Measurements from ENCODE around the gene THEM5.

Gene THEM5

GRCh38 chr1:151867765-151868411, 14.4 kb upstream of the THEM5 start:
- TF ChIP-seq MYC (IDR thresholded peaks at IDR 0.05; ENCODE audit: low read depth, low read length) (no peak), MAX (IDR thresholded peaks at IDR 0.05; ENCODE audit: low read depth, low read length) (no peak), CTCF (IDR thresholded peaks at IDR 0.05; ENCODE audit: low read depth, low read length) (no peak), POLR2A (IDR thresholded peaks at IDR 0.05; ENCODE audit: extremely low read depth, insufficient read length) (no peak)
- DNase-seq (ENCODE audit: low read depth), result peak; percentile 81

GRCh38 chr1:151867321-151867720, 13.8 kb upstream of the THEM5 start:
- no peak for TF ChIP-seq MAX (IDR thresholded peaks at IDR 0.05; ENCODE audit: low read depth, low read length)
- no peak for TF ChIP-seq POLR2A (IDR thresholded peaks at IDR 0.05; ENCODE audit: extremely low read depth, insufficient read length)
- no peak overlapping the region for H3K4me3 ChIP-seq (ENCODE audit: low read depth, low read length)
- DNase-seq (ENCODE audit: low read depth), result peak; percentile 27

More at GRCh38 chr1:151867765-151868411, 14.4 kb upstream of the THEM5 start:
- no peak overlapping the region for H3K4me3 ChIP-seq (ENCODE audit: low read depth, low read length)

- no peak for DNase-seq (ENCODE audit: low read depth)
- TF ChIP-seq MYC (IDR thresholded peaks at IDR 0.05; ENCODE audit: low read depth, low read length), result no peak
- TF ChIP-seq CTCF (IDR thresholded peaks at IDR 0.05; ENCODE audit: low read depth, low read length), result no peak
- TF ChIP-seq MAX (IDR thresholded peaks at IDR 0.05; ENCODE audit: low read depth, low read length), result no peak
Measured at GRCh38 chr1:151864411-151864810, 10.9 kb upstream of the THEM5 start.

GRCh38 chr1:151862604-151863003, 9.1 kb upstream of the THEM5 start:
- DNase-seq (ENCODE audit: low read depth), result no peak

More at GRCh38 chr1:151864411-151864810, 10.9 kb upstream of the THEM5 start:
- no peak overlapping the region for H3K4me3 ChIP-seq (ENCODE audit: low read depth, low read length)

GRCh38 chr1:151860504-151861187, 7.1 kb upstream of the THEM5 start:
- H3K4me3 ChIP-seq (ENCODE audit: low read depth, low read length), result no peak overlapping the region
- no peak for DNase-seq (ENCODE audit: low read depth)
- no peak for TF ChIP-seq MYC (IDR thresholded peaks at IDR 0.05; ENCODE audit: low read depth, low read length)
- TF ChIP-seq POLR2A (IDR thresholded peaks at IDR 0.05; ENCODE audit: extremely low read depth, insufficient read length), result no peak
- no peak for TF ChIP-seq CTCF (IDR thresholded peaks at IDR 0.05; ENCODE audit: low read depth, low read length)
- no peak for TF ChIP-seq MAX (IDR thresholded peaks at IDR 0.05; ENCODE audit: low read depth, low read length)

More at GRCh38 chr1:151862604-151863003, 9.1 kb upstream of the THEM5 start:
- no peak overlapping the region for H3K4me3 ChIP-seq (ENCODE audit: low read depth, low read length)
- TF ChIP-seq POLR2A (IDR thresholded peaks at IDR 0.05; ENCODE audit: extremely low read depth, insufficient read length) (no peak), MYC (IDR thresholded peaks at IDR 0.05; ENCODE audit: low read depth, low read length) (no peak), MAX (IDR thresholded peaks at IDR 0.05; ENCODE audit: low read depth, low read length) (no peak), CTCF (IDR thresholded peaks at IDR 0.05; ENCODE audit: low read depth, low read length) (no peak)

GRCh38 chr1:151859891-151860293, 6.4 kb upstream of the THEM5 start:
- TF ChIP-seq CTCF (IDR thresholded peaks at IDR 0.05; ENCODE audit: low read depth, low read length), result no peak
- no peak for TF ChIP-seq MAX (IDR thresholded peaks at IDR 0.05; ENCODE audit: low read depth, low read length)
- TF ChIP-seq POLR2A (IDR thresholded peaks at IDR 0.05; ENCODE audit: extremely low read depth, insufficient read length), result no peak
- TF ChIP-seq MYC (IDR thresholded peaks at IDR 0.05; ENCODE audit: low read depth, low read length), result no peak
- no peak for DNase-seq (ENCODE audit: low read depth)
- no peak overlapping the region for H3K4me3 ChIP-seq (ENCODE audit: low read depth, low read length)
